OCI-LY1 (cell line): ENCODE results near the gene TRA2B.

ENCODE experiments used
- H2AFZ ChIP-seq: fragments of 200-600 bp; sonication (generic), shearing (Covaris generic); 2 replicates; pipeline ENCODE4 v1.6.0; 2014; ENCODE audit warnings: antibody characterized with exemption, mild to moderate bottlenecking, low read length
- H3F3A ChIP-seq: fragments of 200-600 bp; sonication (generic), shearing (Covaris generic); 2 replicates; pipeline ENCODE4 v1.6.0; 2014; ENCODE audit warnings: mild to moderate bottlenecking, antibody characterized with exemption, low read length, moderate library complexity; ENCODE audit not compliant: insufficient read depth
- H3K27ac ChIP-seq: fragments of 200-600 bp; sonication (generic); 2 replicates; pipeline ENCODE4 v1.5.1; 2014; ENCODE audit warnings: low read length, mixed run types, mild to moderate bottlenecking, low read depth; ENCODE audit not compliant: poor library complexity, severe bottlenecking
- H3K27me3 ChIP-seq: fragments of 200-600 bp; sonication (generic); 2 replicates; pipeline ENCODE4 v1.6.0; 2014; ENCODE audit warnings: antibody characterized with exemption, mild to moderate bottlenecking, low read length, moderate library complexity; ENCODE audit not compliant: insufficient read depth
- H3K36me3 ChIP-seq: fragments of 200-600 bp; sonication (generic); 2 replicates; pipeline ENCODE4 v1.6.1; 2014; ENCODE audit warnings: mild to moderate bottlenecking, antibody characterized with exemption, low read length, moderate library complexity, mixed read lengths; ENCODE audit not compliant: insufficient read depth
- H3K4me1 ChIP-seq: fragments of 200-600 bp; sonication (generic); 2 replicates; pipeline ENCODE4 v1.5.1; 2014; ENCODE audit warnings: mild to moderate bottlenecking, low read length, moderate library complexity; ENCODE audit not compliant: insufficient read depth, severe bottlenecking
- H3K4me2 ChIP-seq: fragments of 200-600 bp; sonication (generic), shearing (Covaris generic); 2 replicates; pipeline ENCODE4 v1.6.1; 2014; ENCODE audit warnings: low read length
- H3K4me3 ChIP-seq: fragments of 200-600 bp; sonication (generic); 2 replicates; pipeline ENCODE4 v1.5.1; 2014; ENCODE audit warnings: low read length, low read depth, mild to moderate bottlenecking, mixed read lengths; ENCODE audit not compliant: poor library complexity, severe bottlenecking
- H3K79me2 ChIP-seq: fragments of 200-600 bp; shearing (Covaris generic); 2 replicates; pipeline ENCODE4 v1.6.1; 2016; ENCODE audit warnings: mixed run types, low read length, mixed read lengths; ENCODE audit not compliant: insufficient read depth
- H3K9ac ChIP-seq: fragments of 200-600 bp; sonication (generic), shearing (Covaris generic); 2 replicates; pipeline ENCODE4 v1.6.1; 2014; ENCODE audit warnings: mild to moderate bottlenecking, low read length, mixed read lengths
- H3K9me2 ChIP-seq: fragments of 200-600 bp; sonication (generic), shearing (Covaris generic); 2 replicates; pipeline ENCODE4 v1.6.1; 2014; ENCODE audit warnings: low read depth, mild to moderate bottlenecking, low read length, mixed read lengths
- H3K9me3 ChIP-seq: fragments of 200-600 bp; shearing (Covaris generic); 2 replicates; pipeline ENCODE4 v1.6.1; 2014; ENCODE audit warnings: low read length, mixed read lengths
- H4K20me1 ChIP-seq: fragments of 200-600 bp; sonication (generic), shearing (Covaris generic); 2 replicates; pipeline ENCODE4 v1.6.0; 2016; ENCODE audit warnings: mild to moderate bottlenecking, low read length; ENCODE audit not compliant: insufficient read depth
- CTCF ChIP-seq: fragments of 200-600 bp; sonication (generic), shearing (Covaris generic); IDR thresholded peaks from 2 replicates; pipeline ENCODE4 v1.5.1; 2017; ENCODE audit warnings: mild to moderate bottlenecking, antibody characterized with exemption, low read length, moderate library complexity, mixed read lengths
- EZH2 ChIP-seq: fragments of 200-600 bp; sonication (generic), shearing (Covaris generic); IDR thresholded peaks from 2 replicates; pipeline ENCODE4 v1.8.0; 2017; ENCODE audit warnings: borderline replicate concordance, mixed run types, mild to moderate bottlenecking, antibody characterized with exemption, low read length, moderate library complexity, mixed read lengths

Gene TRA2B

GRCh38 chr3:185968168-185968567 lies 30.4 kb upstream of the TRA2B start:
- Histone ChIP-seq H3K9ac (no peak overlapping the region), H3K4me2 (no peak overlapping the region), H3K4me3 (no peak overlapping the region), H3K79me2 (no peaks in the 10 kb centered on the region), H2AFZ (no peak overlapping the region), H3K9me2 (no peaks in the 10 kb centered on the region), H3K36me3 (no peaks in the 10 kb centered on the region), H3K27me3 (no peaks in the 10 kb centered on the region; the same call in 1 of the 2 replicates), H3K4me1 (no peaks in the 10 kb centered on the region), H3K27ac (no peak overlapping the region), H3F3A (no peaks in the 10 kb centered on the region), H3K9me3 (no peaks in the 10 kb centered on the region), H4K20me1 (no peaks in the 10 kb centered on the region)
- TF ChIP-seq CTCF = no peak
- TF ChIP-seq EZH2 = no peak

GRCh38 chr3:185966655-185967054 lies 28.8 kb upstream of the TRA2B start:
- Histone ChIP-seq H3K9ac (no peak overlapping the region), H3K79me2 (no peaks in the 10 kb centered on the region), H3K36me3 (no peaks in the 10 kb centered on the region), H3K4me2 (no peak overlapping the region), H3K4me3 (no peak overlapping the region), H3K4me1 (no peaks in the 10 kb centered on the region), H3K27ac (no peak overlapping the region), H2AFZ (no peak overlapping the region), H3F3A (no peaks in the 10 kb centered on the region), H3K9me2 (no peaks in the 10 kb centered on the region), H4K20me1 (no peaks in the 10 kb centered on the region), H3K9me3 (no peaks in the 10 kb centered on the region), H3K27me3 (peaks cover 4% of the 10 kb centered on the region; the same call in 1 of the 2 replicates)
- TF ChIP-seq EZH2 (no peak), CTCF (no peak)

GRCh38 chr3:185965496-185965895 lies 27.7 kb upstream of the TRA2B start:
- no peak for TF ChIP-seq CTCF
- TF ChIP-seq EZH2 = no peak
- H3F3A ChIP-seq = no peaks in the 10 kb centered on the region
- H3K4me2 ChIP-seq = no peak overlapping the region
- no peaks in the 10 kb centered on the region for H3K9me2 ChIP-seq
- H3K4me1 ChIP-seq = no peaks in the 10 kb centered on the region
- no peak overlapping the region for H3K27ac ChIP-seq
- no peaks in the 10 kb centered on the region for H3K36me3 ChIP-seq
- H3K9ac ChIP-seq = no peak overlapping the region
- peaks cover 4% of the 10 kb centered on the region; the same call in 1 of the 2 replicates for H3K27me3 ChIP-seq
- no peaks in the 10 kb centered on the region for H3K9me3 ChIP-seq
- no peak overlapping the region for H2AFZ ChIP-seq
- H3K79me2 ChIP-seq = no peaks in the 10 kb centered on the region
- H3K4me3 ChIP-seq = no peak overlapping the region
- H4K20me1 ChIP-seq = no peaks in the 10 kb centered on the region
